ENCODE data around the gene ERGIC1. TPM values are rescaled to one million over a fixed set of nuclear protein-coding genes. Genes with fewer than 3 reads are reported as not detected.

Gene ERGIC1
- total RNA-seq, 1 experiment from 2014 or later: 77.0 TPM

- no peaks in the 10 kb centered on the region for H3K4me1 ChIP-seq (ENCODE audit: insufficient read depth, low read length)
- no peaks in the 10 kb centered on the region for H3K9me3 Mint-ChIP-seq
- H2AFZ ChIP-seq (ENCODE audit: low read length): no peak overlapping the region
- no peaks in the 10 kb centered on the region for H4K20me1 ChIP-seq (ENCODE audit: control insufficient read depth, insufficient read depth, insufficient read length)
- H2BK12ac ChIP-seq (ENCODE audit: insufficient read length, low read depth, low read length): no peak overlapping the region
- no peak overlapping the region for H3K23ac ChIP-seq (ENCODE audit: insufficient read length, low read depth, low read length)
- H2BK20ac ChIP-seq (ENCODE audit: low read depth, low read length, poor library complexity, severe bottlenecking): no peak overlapping the region
- H3K27me3 Mint-ChIP-seq (ENCODE audit: low read depth): peaks cover 28% of the 10 kb centered on the region
- peaks cover 0 to 5% of the 10 kb centered on the region in 2 experiments; a peak in 3 of 4 replicates for H3K4me1 Mint-ChIP-seq
- no peak overlapping the region for H3K9ac ChIP-seq (ENCODE audit: extremely low read depth, insufficient read length, low read length)
- H3K79me2 ChIP-seq (ENCODE audit: insufficient read depth, low read length): no peaks in the 10 kb centered on the region
- no peaks in the 10 kb centered on the region for H3K23me2 ChIP-seq (ENCODE audit: insufficient read length, low read depth, low read length, poor library complexity, severe bottlenecking)
- no peak overlapping the region for H2BK5ac ChIP-seq (ENCODE audit: insufficient read length, low read length)
- no CpG with 5 or more reads among the region's 4 CpGs for WGBS (ENCODE audit: extremely low coverage, insufficient read length, low lambda C conversion rate)
- H3K4ac ChIP-seq (ENCODE audit: low read depth, low read length): no peak overlapping the region
- H2BK15ac ChIP-seq (ENCODE audit: low read depth, low read length): no peak overlapping the region
- no peak overlapping the region for H3K27ac Mint-ChIP-seq
- H2BK120ac ChIP-seq (ENCODE audit: low read depth, low read length, poor library complexity, severe bottlenecking): no peak overlapping the region
- no peak overlapping the region for H3K14ac ChIP-seq (ENCODE audit: insufficient read depth, low read length)
- H3K4me3 Mint-ChIP-seq: no peak overlapping the region
- H4K8ac ChIP-seq (replicated peaks; ENCODE audit: insufficient read length, low read depth, low read length): no peak overlapping the region
- no peak overlapping the region for H3K18ac ChIP-seq (ENCODE audit: insufficient read length, low read depth, low read length)
- no peak overlapping the region for H3T11ph ChIP-seq (ENCODE audit: low read length)
- DNase-seq: no peak
- H4K91ac ChIP-seq (ENCODE audit: insufficient read length, low read depth, low read length): no peak overlapping the region
- H4K5ac ChIP-seq (ENCODE audit: insufficient read length, low read depth, low read length): no peak overlapping the region
- H3K36me3 Mint-ChIP-seq (ENCODE audit: insufficient read depth in 1 of 3, low read depth in 3 of 3): peaks cover 3 to 22% (median 12%) of the 10 kb centered on the region in 3 experiments; a peak in 6 of 7 replicates
- H3K79me1 ChIP-seq (ENCODE audit: insufficient read depth, low read depth, low read length, poor library complexity, severe bottlenecking): no peaks in the 10 kb centered on the region
- H3K9me3 ChIP-seq (ENCODE audit: control insufficient read depth, low read depth, low read length): no peaks in the 10 kb centered on the region
- H3K56ac ChIP-seq (ENCODE audit: insufficient read length, low read depth, low read length): no peak overlapping the region
- no peak overlapping the region for H2AK5ac ChIP-seq (ENCODE audit: insufficient read length, low read length)
- H3K4me2 ChIP-seq (ENCODE audit: insufficient read depth, insufficient read length, low read length): no peak overlapping the region
- H3K27ac ChIP-seq (ENCODE audit: insufficient read length, low read depth, low read length): no peak overlapping the region
- TF ChIP-seq CTCF (conservative IDR thresholded peaks at IDR 0.05): no peak
- H3K27me3 ChIP-seq (ENCODE audit: insufficient read depth, low read length): no peaks in the 10 kb centered on the region
These were observed 118.0 kb downstream of the ERGIC1 start for GRCh38 chr5:172952034-172952511.

All from H9 (cell line).